Loucy (cell line): Measurements from ENCODE around the gene C3orf18.
A peak's percentile ranks its signal among the peaks of the same experiment; 100 is the strongest.

ENCODE experiments used
- H2AFZ ChIP-seq: fragments of 200-600 bp; sonication (generic); 2 replicates; pipeline ENCODE4 v1.6.0; 2016; ENCODE audit warnings: antibody characterized with exemption, mild to moderate bottlenecking, low read length, moderate library complexity
- H3F3A ChIP-seq: fragments of 200-600 bp; 2 replicates; pipeline ENCODE4 v1.6.0; 2016; ENCODE audit warnings: antibody characterized with exemption, low read depth, mild to moderate bottlenecking
- H3K27me3 ChIP-seq: fragments of 200-600 bp; sonication (generic); 2 replicates; pipeline ENCODE4 v1.6.1; 2014; ENCODE audit warnings: low read length, mild to moderate bottlenecking; ENCODE audit not compliant: insufficient read depth, poor library complexity, severe bottlenecking
- H3K36me3 ChIP-seq: fragments of 200-600 bp; sonication (generic); 2 replicates; pipeline ENCODE4 v1.6.1; 2016; ENCODE audit warnings: low read length; ENCODE audit not compliant: insufficient read depth
- H3K4me1 ChIP-seq: fragments of 200-600 bp; sonication (generic); 2 replicates; pipeline ENCODE4 v1.5.1; 2014; ENCODE audit warnings: low read length, mild to moderate bottlenecking; ENCODE audit not compliant: insufficient read depth, poor library complexity, severe bottlenecking
- H3K4me2 ChIP-seq: fragments of 200-600 bp; sonication (generic); 2 replicates; pipeline ENCODE4 v1.6.0; 2014; ENCODE audit warnings: antibody characterized with exemption, low read length, low read depth, mild to moderate bottlenecking; ENCODE audit not compliant: poor library complexity, severe bottlenecking
- H3K4me3 ChIP-seq: fragments of 200-600 bp; sonication (generic); 2 replicates; pipeline ENCODE4 v1.5.1; 2014; ENCODE audit warnings: low read length, mild to moderate bottlenecking, mixed read lengths; ENCODE audit not compliant: poor library complexity, severe bottlenecking
- H3K79me2 ChIP-seq: fragments of 200-600 bp; sonication (generic); 2 replicates; pipeline ENCODE4 v1.6.1; 2014; ENCODE audit warnings: low read length; ENCODE audit not compliant: insufficient read depth
- H3K9ac ChIP-seq: fragments of 200-600 bp; sonication (generic); 2 replicates; pipeline ENCODE4 v1.6.0; 2014; ENCODE audit warnings: mild to moderate bottlenecking, low read depth, low read length, moderate library complexity; ENCODE audit not compliant: poor library complexity, severe bottlenecking
- H3K9me2 ChIP-seq: fragments of 200-600 bp; sonication (generic); replicated peaks from 2 replicates; pipeline ENCODE4 v1.6.1; 2016; ENCODE audit warnings: low read depth, low read length, mixed read lengths
- H3K9me3 ChIP-seq: fragments of 200-600 bp; sonication (generic); 2 replicates; pipeline ENCODE4 v1.6.1; 2014; ENCODE audit warnings: mild to moderate bottlenecking, antibody characterized with exemption, low read length, low read depth; ENCODE audit not compliant: insufficient read depth
- H4K20me1 ChIP-seq: fragments of 200-600 bp; sonication (generic); 2 replicates; pipeline ENCODE4 v1.6.0; 2014; ENCODE audit warnings: antibody characterized with exemption, low read length, mild to moderate bottlenecking; ENCODE audit not compliant: insufficient read depth, poor library complexity, severe bottlenecking
- CTCF ChIP-seq: fragments of 200-600 bp; sonication (generic); conservative IDR thresholded peaks from 2 replicates; pipeline ENCODE4 v1.5.1; 2014; ENCODE audit warnings: mild to moderate bottlenecking, antibody characterized with exemption, low read length
- EZH2phosphoT487 ChIP-seq: fragments of 200-600 bp; IDR thresholded peaks from 2 replicates; pipeline ENCODE4 v1.6.1; 2018; ENCODE audit warnings: antibody characterized with exemption, mild to moderate bottlenecking, moderate library complexity, borderline replicate concordance

Gene C3orf18

GRCh38 chr3:50572801-50573371, 5.3 kb upstream of the C3orf18 start:
- no peaks in the 10 kb centered on the region for H3K9me2 ChIP-seq
- no peaks in the 10 kb centered on the region for H3K27me3 ChIP-seq
- H3K9ac ChIP-seq = no peak overlapping the region
- H3F3A ChIP-seq = no peaks in the 10 kb centered on the region
- no peaks in the 10 kb centered on the region for H3K36me3 ChIP-seq
- H3K4me2 ChIP-seq = no peak overlapping the region
- peaks cover 8% of the 10 kb centered on the region; the same call in 1 of the 2 replicates for H3K79me2 ChIP-seq
- H3K4me3 ChIP-seq = no peak overlapping the region
- no peak overlapping the region for H2AFZ ChIP-seq
- no peak for TF ChIP-seq CTCF
- TF ChIP-seq EZH2phosphoT487 = no peak
- no peaks in the 10 kb centered on the region for H3K9me3 ChIP-seq
- H4K20me1 ChIP-seq = no peaks in the 10 kb centered on the region
- peaks cover 10% of the 10 kb centered on the region for H3K4me1 ChIP-seq

GRCh38 chr3:50572158-50572557, 4.6 kb upstream of the C3orf18 start:
- no peaks in the 10 kb centered on the region for H4K20me1 ChIP-seq
- no peak overlapping the region for H3K4me2 ChIP-seq

GRCh38 chr3:50571486-50571885, 3.9 kb upstream of the C3orf18 start:
- peaks cover 8% of the 10 kb centered on the region; the same call in 1 of the 2 replicates for H3K79me2 ChIP-seq
- no peaks in the 10 kb centered on the region for H3F3A ChIP-seq
- H3K36me3 ChIP-seq = no peaks in the 10 kb centered on the region
- H3K9me2 ChIP-seq = no peaks in the 10 kb centered on the region
- H3K9me3 ChIP-seq = no peaks in the 10 kb centered on the region
- no peaks in the 10 kb centered on the region for H4K20me1 ChIP-seq
- no peak for TF ChIP-seq EZH2phosphoT487
- no peak for TF ChIP-seq CTCF
- H3K9ac ChIP-seq = no peak overlapping the region
- peaks cover 18% of the 10 kb centered on the region for H3K4me1 ChIP-seq
- no peak overlapping the region for H3K4me2 ChIP-seq
- H2AFZ ChIP-seq = no peak overlapping the region
- no peaks in the 10 kb centered on the region for H3K27me3 ChIP-seq
- no peak overlapping the region for H3K4me3 ChIP-seq

More at GRCh38 chr3:50572158-50572557, 4.6 kb upstream of the C3orf18 start:
- no peaks in the 10 kb centered on the region for H3F3A ChIP-seq
- H2AFZ ChIP-seq = no peak overlapping the region
- no peaks in the 10 kb centered on the region for H3K36me3 ChIP-seq
- peak overlapping the region; percentile 4 for H3K9ac ChIP-seq
- peaks cover 8% of the 10 kb centered on the region; the same call in 1 of the 2 replicates for H3K79me2 ChIP-seq
- no peaks in the 10 kb centered on the region for H3K9me3 ChIP-seq
- no peaks in the 10 kb centered on the region for H3K9me2 ChIP-seq
- H3K4me1 ChIP-seq = peaks cover 14% of the 10 kb centered on the region
- H3K4me3 ChIP-seq = no peak overlapping the region
- TF ChIP-seq EZH2phosphoT487 (no peak), CTCF (peak; percentile 83)
- H3K27me3 ChIP-seq = no peaks in the 10 kb centered on the region
